Endometrium (tissue), 2 donors: ENCODE results near the gene FRMD1.

Experiments used
- FAIRE-seq: peaks from 2 replicates; lab custom pipeline; 2012; peaks lifted over from hg19 to GRCh38; lab: Jason Lieb, UNC
- donor health status: control.
- donor health status: control.

Gene FRMD1

DNA sequence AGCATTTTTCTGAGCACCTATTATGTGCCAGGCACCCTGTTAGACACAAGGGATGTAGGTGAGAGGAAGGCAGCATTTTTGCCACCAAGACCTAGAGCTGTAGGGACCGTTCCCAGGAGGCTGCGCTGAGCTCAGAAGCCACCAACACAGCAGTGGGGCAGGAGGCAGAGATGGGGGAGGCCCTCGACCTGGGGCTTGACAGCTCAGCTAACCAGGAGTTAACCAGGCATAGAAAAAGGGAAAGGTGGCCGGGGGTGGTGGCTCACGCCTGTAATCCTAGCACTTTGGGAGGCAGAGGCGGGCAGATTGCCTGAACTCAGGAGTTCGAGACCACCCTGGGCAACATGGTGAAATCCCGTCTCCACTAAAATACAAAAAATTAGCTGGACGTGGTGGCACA, 52.1 kb downstream of the FRMD1 start:
- no peak for FAIRE-seq

DNA sequence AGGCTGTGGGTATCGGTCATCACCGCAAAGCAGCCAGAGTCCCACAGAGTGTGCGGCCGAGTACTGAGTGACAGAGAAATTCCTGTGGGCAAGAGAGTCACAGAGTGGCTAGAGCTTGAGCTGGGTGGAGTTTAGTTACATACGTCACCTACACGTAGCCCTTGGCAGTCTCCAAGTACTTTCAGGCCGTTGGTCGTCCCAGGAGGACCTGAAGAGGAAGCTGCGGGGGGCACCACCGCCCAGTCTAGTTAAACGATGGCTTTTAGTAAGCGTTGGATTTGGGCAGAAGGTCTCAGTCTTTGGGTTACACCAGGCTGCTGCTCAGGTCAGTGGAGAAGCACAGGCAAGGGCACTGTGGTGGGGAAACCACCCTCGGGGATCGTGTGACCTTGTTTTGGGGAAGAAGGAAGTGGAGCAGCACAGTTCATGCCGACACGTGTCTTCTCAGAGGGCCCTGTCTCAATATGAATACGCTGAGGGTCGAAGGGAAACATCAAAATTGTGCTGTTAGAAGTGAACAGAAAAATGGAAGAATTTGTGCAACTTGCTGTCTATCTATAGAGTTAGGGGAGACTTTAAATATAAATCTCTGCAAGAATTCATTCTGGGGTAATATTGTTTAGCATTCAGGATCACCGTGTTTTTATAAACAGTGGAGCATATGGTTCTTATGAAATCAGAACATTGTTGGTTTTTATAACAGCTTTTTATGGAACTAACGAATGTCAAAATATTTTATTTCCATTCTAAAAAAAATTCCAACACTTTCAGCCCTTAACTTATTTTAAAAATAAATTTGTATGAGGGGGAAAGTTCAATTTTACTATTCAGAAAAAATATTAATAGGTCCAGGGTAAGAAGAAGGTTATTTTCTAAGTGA, 52.9 kb downstream of the FRMD1 start:
- FAIRE-seq: peak; percentile 95

DNA sequence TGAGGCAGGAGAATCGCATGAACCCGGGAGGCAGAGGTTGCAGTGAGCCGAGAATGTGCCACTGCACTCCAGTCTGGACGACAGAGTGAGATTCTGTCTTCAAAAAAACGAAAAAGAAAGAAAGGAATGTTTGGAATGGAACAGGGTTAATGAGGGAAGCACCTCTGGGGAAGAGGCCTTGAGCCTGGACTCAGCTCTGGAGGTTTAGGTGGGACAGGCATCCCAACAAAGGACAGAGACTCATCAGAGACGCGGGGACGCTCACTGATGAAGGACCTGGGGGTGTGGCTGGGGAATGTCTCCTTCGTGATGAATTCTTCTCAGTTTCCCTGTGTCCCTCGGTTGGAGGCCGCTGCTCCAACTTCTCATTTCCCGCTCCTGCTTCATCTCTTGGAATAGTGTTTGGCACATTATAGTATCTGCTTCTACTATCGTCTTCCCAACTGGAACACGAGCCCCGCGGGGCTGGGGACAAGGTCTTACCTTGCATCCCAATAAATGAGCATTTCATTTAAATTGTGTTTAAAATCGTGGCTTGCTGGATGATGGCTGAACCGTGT, 54.0 kb downstream of the FRMD1 start:
- FAIRE-seq: no peak

DNA sequence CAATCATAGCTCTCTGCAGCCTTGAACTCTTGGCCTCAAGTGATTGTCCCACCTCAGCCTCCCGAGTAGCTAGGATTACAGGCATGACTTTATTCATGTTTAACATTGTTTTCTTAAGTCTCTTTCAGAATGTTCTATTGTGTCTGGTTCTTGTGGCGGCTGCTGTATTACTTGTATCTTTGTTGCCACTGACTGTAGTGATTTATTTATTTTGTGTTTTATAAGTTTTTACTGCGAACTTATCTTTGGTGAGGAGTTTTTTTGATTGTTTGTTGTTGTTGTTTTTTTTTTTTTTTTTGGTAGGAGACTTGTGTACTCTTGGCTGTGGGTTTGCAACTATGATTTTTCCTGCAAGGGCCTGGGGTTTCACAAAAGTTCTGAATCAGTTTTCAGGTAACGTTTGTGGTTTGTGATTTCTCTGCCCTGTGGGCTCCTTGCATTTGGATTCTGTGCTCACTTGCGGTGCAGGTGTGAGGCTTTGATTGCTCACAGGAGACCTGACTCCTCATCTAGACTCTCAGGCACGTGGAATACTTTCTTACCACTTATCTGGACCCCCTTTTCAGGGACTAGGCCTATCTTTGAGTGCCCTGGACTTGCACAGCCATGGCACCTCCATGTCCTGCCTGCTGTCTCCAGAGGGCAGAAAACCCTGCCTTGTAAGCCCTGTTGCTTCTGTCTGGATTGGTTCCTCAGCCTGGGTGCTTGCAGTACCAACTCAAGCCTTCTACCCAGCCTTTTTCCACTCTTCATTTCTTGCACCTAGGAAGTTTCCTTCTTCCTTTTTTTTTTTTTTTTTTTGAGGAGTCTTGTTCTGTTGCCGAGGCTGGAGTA, 56.3 kb downstream of the FRMD1 start:
- FAIRE-seq: peak; percentile 81

DNA sequence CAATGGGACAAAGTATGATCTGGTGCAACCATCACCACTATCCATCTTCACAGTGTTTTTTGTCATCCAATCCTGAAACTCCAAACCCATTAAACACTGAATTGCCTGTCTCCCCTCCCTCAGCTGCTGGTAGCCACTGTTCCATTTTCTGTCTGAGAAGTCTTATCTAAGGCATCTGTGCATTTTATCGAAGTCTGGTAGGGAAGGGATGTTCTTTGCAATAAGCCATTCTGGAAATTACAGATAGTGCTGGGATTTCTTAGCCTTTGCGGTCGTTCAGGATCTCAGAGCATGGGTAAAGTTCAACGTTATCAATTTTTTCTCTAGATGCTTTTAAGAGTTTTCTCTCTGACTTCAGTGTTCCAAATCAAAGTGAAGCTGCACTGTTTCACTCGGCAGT, 57.4 kb downstream of the FRMD1 start:
- FAIRE-seq: no peak

DNA sequence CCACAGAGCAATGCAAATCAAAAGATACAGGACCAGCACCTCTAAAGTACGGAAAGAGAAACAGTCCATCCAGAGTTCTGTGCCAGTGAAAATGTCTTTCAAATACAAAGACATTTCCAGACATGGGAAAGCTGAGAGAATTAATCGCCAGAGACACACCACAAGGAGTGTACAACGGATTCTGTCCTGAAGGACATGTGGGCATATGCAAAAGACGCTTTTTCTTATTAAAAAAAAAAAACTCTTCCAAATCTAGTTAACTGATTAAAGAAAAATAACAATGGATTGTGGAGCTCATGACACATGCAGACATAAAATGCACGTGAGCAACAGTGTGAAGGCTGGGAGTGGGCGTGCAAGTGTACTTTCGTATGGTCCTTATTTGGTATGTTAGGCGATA, 58.8 kb downstream of the FRMD1 start:
- FAIRE-seq: no peak

DNA sequence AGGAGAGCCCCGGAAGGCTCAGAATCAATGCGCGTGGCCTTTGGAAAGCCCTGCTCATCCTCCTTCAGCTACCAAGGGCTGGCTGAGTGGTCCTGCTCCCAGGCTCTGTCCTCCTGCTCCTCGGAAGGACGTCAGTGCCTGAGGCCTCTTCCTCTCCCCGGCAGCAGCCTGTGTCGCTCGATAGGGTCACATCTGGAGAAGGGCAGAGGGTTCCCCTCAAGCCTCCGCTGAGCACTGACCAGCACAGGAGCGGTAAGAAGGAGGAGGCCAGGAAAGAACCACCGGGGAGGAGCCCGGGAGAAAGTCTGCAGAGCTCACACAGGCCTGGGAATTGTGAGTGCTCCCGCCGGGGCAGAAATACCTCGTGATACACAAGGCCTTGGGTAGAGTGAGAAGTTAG, 60.3 kb downstream of the FRMD1 start:
- no peak for FAIRE-seq

DNA sequence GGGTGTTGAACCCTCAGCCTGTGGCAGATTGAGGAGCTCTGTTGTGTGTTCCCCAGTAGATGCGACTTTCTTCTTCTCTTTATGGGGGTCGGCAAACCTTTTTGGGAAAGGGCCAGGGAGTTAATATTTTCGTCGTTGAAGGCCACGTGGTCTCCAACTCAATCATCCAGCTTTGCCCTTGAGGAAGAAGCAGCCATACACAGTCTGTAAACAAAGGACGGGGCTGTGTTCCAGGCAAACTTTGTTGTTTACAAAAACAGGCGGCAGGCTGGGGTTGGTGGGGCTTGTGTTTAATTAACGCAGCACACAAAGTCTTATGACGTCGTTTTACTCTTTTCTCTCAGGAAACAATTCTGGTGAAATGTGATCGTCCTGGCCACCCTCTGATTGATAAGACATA, 61.4 kb downstream of the FRMD1 start:
- FAIRE-seq: peak; percentile 45

DNA sequence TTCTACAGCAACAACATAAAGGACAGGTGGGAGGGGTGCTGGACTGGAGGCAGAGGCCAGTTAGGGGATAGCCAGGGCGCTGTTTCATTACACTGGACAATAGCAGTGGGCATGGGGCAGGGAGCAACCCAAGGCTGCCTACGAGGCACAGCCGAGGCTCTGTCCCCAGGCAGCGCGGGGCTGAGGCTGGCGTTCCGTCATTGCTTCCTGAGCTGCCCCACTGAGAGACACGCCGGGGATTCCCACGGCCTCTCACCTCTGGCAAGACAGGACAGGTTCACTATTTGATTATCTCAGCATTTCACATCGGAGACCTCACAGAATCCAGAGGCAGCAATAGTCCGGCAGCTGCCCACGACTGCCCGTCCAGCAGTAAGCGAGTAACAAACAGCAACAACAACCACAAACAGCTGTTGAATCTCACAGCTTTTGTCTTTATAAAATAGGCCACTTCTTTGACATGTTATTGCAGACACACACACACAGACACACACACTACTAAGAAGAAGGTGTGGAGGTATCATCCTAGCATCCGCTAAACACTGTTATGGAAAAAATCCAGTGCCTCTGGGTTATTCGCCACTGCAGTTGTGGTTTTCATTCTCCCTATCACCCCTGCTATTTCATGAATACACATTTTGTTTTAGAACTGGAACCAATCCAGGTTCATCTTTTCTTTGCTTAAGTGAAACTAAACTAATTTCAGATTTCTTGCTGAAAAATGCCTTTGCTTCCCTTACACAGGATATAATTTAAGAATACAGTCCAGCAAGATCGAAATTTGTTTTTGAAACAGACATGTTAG, 62.1 kb downstream of the FRMD1 start:
- peak; percentile 12 for FAIRE-seq

DNA sequence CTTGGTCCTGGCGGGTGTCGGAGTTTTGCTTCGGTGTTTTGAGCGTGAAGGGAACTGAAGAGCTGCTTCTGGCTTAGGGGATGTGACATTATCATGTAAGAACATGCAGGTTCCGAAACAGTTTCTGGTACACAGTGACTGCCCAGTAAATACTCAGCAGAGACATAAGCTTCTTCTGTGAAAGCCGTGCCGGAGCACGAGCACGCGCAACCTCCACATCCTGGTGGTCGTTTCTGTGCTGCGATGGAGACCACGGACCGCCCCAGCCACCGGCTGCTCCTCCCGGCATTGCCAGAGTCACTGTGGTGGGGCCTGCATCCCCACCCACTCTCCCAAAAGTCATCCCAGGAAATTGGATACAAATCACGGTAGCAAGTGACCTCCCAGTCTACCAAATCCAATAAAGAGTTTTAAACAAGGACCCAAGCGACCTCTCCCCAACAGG, 62.8 kb downstream of the FRMD1 start:
- FAIRE-seq: no peak

DNA sequence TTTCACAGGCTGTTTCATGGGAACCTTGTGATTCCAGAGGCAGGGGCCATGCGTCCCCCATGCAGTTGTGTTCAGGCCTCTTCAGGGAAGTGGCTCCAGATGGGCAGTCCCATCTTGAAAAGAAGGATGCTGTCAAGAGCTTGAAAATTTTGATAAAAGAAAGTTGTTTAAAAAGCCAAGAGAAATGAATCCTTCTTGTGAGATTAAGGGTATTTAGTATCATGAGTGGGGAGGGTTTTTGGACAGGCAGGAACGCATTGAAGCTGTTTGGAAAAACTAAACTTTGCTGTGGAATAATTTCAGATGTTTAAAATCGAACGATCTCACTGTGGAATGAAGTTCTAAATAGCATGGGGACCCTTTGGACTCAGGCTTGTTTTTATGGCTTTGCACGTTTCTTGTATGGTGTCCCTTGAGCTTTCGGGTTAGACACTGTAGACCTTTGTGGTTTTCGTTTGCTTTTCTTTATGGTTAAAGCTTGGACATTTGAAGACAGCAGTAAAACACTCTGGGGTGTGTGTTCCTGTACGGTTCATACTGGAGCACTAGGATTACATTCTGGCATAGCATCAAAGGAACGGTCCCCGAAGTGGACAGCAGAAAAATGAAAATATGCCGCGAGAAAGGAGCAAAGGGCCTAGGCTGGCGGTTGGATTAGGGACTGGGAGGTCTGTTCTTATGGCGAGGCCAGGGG, 63.4 kb downstream of the FRMD1 start:
- FAIRE-seq: peak; percentile 97

DNA sequence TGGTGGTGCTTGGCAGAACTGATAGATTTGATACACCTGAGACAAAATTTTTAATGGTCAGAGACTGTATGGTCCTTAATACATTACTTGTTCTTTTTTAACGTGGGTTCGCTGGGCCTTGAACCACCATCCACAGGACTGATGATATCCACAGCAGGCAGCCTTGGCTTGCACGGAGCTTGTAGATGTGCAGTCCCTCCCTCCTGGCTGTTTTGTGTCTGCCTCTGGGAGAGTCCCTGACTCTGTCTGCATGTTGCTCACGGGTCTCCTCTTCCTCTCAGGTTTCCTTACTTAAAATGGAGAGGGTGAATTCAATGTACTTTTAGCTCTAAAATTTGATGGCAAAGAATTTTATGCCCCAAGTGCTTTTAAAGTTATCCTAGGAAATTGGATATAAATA, 64.0 kb downstream of the FRMD1 start:
- no peak for FAIRE-seq

DNA sequence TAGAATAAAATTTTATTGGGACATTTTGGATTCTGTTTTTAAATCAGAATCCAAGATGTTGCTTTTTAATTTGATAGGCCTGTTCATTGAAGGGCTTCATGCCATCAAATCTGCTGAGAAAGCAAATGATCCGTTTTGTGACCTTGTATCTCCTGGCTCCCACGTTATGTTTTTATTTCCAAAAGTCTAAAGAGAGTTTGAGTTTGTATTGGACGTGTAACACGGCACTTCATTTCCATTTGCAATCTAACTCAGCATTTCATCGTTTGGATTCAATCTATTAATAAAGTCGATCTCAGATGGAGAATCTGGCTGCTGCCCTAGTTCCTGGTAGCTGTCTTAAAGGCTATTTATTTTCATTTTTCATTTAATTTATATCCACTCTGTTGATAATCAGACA, 64.6 kb downstream of the FRMD1 start:
- FAIRE-seq: no peak

DNA sequence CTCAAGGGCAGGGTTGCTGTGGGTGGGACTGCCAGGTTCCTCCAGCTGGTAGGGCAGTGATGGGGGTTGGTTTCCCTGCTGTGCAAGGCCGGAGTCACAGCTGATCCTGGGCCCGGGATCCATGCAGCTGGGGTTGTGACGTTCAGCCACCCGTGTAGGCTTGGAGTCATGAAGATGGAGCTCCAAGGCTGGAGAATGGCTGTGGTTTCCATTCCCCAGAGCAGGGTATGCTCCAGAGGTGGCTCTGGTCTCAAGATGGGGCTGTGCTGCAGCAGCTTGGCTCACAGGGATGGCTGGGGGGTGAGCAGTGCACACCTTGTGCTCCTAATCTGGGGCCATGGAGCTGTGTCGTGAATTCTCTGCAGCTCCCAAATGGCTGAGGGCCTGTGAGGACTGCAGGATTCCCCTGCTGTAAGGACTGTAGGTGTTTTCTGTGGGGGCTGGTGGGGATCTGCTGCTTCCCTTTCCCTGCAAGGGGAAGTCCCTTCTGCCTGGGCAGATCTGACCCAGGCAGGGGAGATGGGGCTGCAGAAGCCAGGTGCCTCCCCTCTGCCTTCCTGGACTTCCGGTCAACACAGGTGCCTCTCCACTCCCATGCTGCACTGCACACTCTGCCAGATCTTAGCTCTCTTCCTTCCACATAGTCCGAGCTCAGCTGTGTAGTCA, 65.6 kb downstream of the FRMD1 start:
- FAIRE-seq: no peak

DNA sequence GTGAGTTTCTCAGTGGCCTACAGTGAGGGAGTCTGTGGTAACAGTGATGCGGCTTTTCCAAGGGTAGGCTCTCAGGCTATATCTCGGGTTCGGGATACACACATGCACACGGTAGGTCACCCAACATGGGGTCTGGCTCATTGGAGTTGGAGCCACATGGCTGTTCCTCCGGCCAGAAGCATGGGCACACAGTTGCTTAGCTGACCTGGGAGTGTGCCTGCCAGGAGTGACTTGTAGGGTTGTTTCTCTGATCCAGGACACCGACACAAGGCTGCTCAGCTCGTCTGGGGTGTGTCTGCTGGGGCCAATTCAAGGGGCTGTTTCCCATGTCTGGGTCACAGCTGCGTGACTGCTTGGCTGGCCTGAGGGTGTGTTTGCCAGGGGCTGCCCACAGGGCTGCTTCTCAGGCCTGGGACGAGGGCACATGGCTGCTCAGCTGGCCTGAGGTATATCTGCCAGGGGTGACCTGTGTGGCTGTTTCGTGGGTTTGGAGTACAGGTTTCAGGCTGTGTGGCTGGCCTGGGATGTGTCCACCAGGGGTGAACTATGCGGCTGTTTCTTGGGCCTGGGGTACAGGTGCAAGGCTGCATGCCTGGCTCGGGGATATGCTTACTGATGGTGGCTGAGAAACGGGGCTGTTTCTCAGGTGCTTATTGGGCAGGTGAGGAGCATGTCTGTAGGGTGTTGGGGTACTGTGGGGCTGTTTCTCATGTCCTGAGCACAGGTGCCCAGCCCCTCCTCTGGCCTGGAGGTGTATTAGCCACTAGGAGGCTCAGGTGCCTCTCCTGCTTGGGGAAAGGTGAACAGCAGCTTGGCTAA, 66.4 kb downstream of the FRMD1 start:
- FAIRE-seq: no peak

DNA sequence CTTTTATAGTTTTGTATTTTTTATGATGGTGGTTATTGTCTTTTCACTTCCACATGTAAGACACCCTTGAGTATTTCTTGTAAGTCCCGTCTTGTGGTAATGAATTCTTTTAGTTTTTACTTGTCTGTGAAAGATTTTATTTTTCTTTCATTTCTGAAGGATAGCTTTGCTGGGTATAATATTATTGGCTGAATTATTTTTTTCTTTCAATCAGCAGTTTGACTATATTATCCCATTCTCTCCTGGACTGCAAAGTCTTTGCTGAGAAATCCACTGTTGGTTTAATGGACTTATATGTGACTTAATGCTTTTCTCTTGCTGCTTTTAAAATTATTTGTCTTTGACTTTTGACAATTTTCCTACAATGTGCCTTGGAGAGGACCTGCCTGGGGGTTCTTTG, 67.7 kb downstream of the FRMD1 start:
- FAIRE-seq: no peak

DNA sequence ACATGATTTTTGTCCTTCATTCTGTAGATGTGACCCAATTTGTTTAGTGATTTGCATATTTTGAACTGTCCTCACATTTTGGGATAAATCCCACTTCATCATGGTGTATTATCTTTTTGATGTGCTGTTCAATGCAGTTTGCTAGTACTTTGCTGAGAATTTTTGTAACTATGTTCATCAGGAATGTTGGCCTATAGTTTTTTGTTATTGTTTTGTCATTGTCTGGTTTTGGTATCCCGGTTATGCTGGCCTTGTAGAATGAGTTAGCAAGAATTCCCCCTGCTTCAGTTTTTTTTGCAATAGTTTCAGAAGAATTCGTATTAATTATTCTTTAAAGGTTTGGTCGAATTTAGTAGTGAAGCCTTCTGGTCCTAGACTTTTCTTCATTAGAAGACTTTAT, 69.7 kb downstream of the FRMD1 start:
- no peak for FAIRE-seq

DNA sequence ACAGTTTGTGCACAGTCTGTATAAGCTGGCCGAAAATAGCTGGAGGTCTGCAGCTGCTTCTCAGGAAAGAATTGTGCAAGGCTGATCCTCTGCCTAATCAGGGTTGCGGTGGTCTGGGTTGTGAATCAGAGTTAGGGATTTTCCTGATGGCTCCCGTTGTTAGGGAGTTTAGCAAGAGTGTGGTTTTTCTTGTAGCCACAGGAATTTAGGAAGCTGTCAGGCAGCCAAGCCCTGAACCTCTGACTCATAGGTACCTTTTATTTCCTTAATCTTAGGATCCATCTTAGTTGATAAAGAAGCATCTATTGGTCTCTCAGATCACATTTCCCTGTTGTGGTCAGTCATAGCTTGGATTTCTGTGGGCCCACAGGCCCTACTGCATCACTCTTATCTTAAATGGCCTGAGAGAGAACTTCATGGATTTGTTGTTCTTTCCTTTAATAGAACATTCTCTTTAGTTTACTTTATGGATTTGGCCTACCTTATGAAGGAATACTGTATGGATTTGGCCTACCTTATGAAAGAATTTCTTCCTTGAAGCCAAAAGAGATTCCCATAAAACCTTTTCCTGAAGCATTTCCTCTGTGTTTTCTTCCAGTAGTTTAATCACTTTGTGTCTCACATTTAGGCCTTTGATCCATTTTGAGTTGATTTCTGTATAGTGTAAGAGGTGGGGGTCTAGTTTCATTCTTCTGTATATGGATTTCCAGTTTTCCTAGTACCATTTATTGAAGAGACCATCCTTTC, 71.2 kb downstream of the FRMD1 start:
- FAIRE-seq: no peak

DNA sequence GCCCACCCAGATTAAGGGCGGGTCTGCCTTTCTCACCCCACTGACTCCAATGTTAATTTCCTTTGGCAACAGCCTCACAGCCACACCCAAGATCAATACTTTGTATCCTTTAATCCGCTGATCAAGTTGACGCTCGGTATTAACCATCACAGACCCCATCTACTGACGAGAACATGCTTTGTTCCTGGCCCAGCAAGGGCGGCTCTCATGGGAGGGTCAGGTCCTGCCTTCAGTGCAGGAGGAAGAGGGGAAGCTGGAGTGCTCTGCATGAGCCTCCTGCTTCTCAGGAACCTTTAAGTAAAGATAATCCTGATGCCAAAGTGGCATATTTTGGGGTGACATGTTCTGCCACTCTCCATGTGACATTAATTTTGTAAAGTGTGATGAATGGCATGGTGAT, 73.2 kb downstream of the FRMD1 start:
- no peak for FAIRE-seq
